Mucosa of descending colon (tissue), 3 donors: ENCODE results near the gene PLA2G6. TPM values are rescaled to one million over a fixed set of nuclear protein-coding genes. Genes with fewer than 3 reads are reported as not detected.

Source experiments
- ATAC-seq: fragments of 200-7000 bp; cut with Tn5 transposase; one replicate; pipeline ENCODE4 v1.9.1; 2020; ENCODE audit warnings: mild to moderate bottlenecking, moderate library complexity
- DNase-seq, 3 donors: peaks; one replicate each; pipeline ENCODE4 v3.0.0-alpha.2; 2020
- H3K36me3 ChIP-seq: fragments of 200-600 bp; one replicate; pipeline ENCODE4 v1.8.0; 2021; ENCODE audit warnings: low read depth, mild to moderate bottlenecking
- H3K4me1 ChIP-seq: fragments of 200-600 bp; one replicate; pipeline ENCODE4 v1.8.0; 2021; ENCODE audit warnings: low read depth, mild to moderate bottlenecking
- H3K4me3 ChIP-seq: fragments of 200-600 bp; one replicate; pipeline ENCODE4 v1.8.0; 2021; ENCODE audit warnings: mild to moderate bottlenecking
- H3K9me3 ChIP-seq: fragments of 200-600 bp; one replicate; pipeline ENCODE4 v1.8.0; 2021; ENCODE audit warnings: mild to moderate bottlenecking
- CTCF ChIP-seq: fragments of 200-600 bp; IDR thresholded peaks from one replicate; pipeline ENCODE4 v1.8.0; 2022; ENCODE audit warnings: antibody characterized with exemption, mild to moderate bottlenecking
- intact Hi-C, 2 donors: fragments of 100-400 bp; cut with DNase I in 1 of 2; cut with micrococcal nuclease in 1 of 2; formaldehyde crosslinking; loops; one replicate each; pipeline versions ENCODE4 v1.11.0 to v1.11.1; 2022; cut with DNase I, micrococcal nuclease
- total RNA-seq, 3 donors: library from RNA; stranded (reverse); fragmentation: NEBNext Ultra II Directional in 2 of 3; extraction: Animal tissue kit (Norgen Biotek cat#: 25700) in 2 of 3; gene quantifications; one replicate each; pipeline versions ENCODE4 v1.2.1 to v1.2.4, GENCODE V29; 2021 to 2023
- donor health status: DM: no; HTN: no; CAD: no; lungs with moderate emphysema.
- donor health status: DM: no; HTN: no; CAD: no.
- donor health status: DM: no; HTN: yes; CAD: no.

PLA2G6 gene
- total RNA-seq, 3 donors from 2014 or later = 28.5 to 38.7 (median 35.9) TPM

GRCh38 chr22:38221407-38221806 is 39.8 kb upstream of the PLA2G6 start:
- DNase-seq (no peak), ATAC-seq (no peak)
- no peak overlapping the region for H3K4me3 ChIP-seq
- intact Hi-C loops = no loop called here
- no peaks in the 10 kb centered on the region for H3K9me3 ChIP-seq
- no peaks in the 10 kb centered on the region for H3K36me3 ChIP-seq
- no peak for TF ChIP-seq CTCF
- H3K4me1 ChIP-seq = peaks cover 21% of the 10 kb centered on the region

- Histone ChIP-seq H3K4me3 (no peak overlapping the region), H3K4me1 (peaks cover 21% of the 10 kb centered on the region), H3K9me3 (no peaks in the 10 kb centered on the region), H3K36me3 (no peaks in the 10 kb centered on the region)
- no peak for DNase-seq
- TF ChIP-seq CTCF = no peak
- no peak for ATAC-seq
- intact Hi-C loops = no loop called here
These were observed 39.2 kb upstream of the PLA2G6 start for GRCh38 chr22:38220653-38221386.

GRCh38 chr22:38220163-38220562 is 38.5 kb upstream of the PLA2G6 start:
- H3K9me3 ChIP-seq = no peaks in the 10 kb centered on the region
- DNase-seq (no peak), ATAC-seq (no peak)
- no peaks in the 10 kb centered on the region for H3K36me3 ChIP-seq
- H3K4me3 ChIP-seq = no peak overlapping the region
- intact Hi-C loops = no loop called here
- peaks cover 21% of the 10 kb centered on the region for H3K4me1 ChIP-seq
- TF ChIP-seq CTCF = no peak

GRCh38 chr22:38219632-38220031 is 38.0 kb upstream of the PLA2G6 start:
- DNase-seq (no peak), ATAC-seq (no peak)
- H3K36me3 ChIP-seq = no peaks in the 10 kb centered on the region
- no peak overlapping the region for H3K4me3 ChIP-seq
- no peaks in the 10 kb centered on the region for H3K9me3 ChIP-seq
- intact Hi-C loops = no loop called here
- no peak for TF ChIP-seq CTCF
- peaks cover 21% of the 10 kb centered on the region for H3K4me1 ChIP-seq

GRCh38 chr22:38218661-38219622 is 37.3 kb upstream of the PLA2G6 start:
- Histone ChIP-seq H3K9me3 (no peaks in the 10 kb centered on the region), H3K36me3 (no peaks in the 10 kb centered on the region), H3K4me1 (peaks cover 25% of the 10 kb centered on the region), H3K4me3 (no peak overlapping the region)
- no peak for TF ChIP-seq CTCF
- peak; percentile 81 to 91 (median 84) for DNase-seq
- intact Hi-C loops = no loop called here
- ATAC-seq = peak; percentile 83
